Uterus (tissue), 2 donors: ENCODE results near the gene CEP350.

Experiments used
- POLR2A ChIP-seq, 2 donors: fragments of 450-650 bp; IDR thresholded peaks; one replicate each; pipeline ENCODE4 v1.6.1; 2016; ENCODE audit warnings: antibody characterized with exemption in 2 of 2, mild to moderate bottlenecking in 1 of 2, moderate library complexity in 1 of 2
- TF ChIP-seq, protein P1 (sequence below), 4 experiments: fragments of 200-600 bp in 2 of 4; fragments of 450-650 bp in 2 of 4; sonication (generic) in 2 of 4; IDR thresholded peaks; one replicate each; pipeline ENCODE4 v1.5.1; 2016 to 2019; ENCODE audit warnings: antibody characterized with exemption in 4 of 4, mild to moderate bottlenecking in 2 of 4, moderate library complexity in 1 of 4

GRCh38 chr1:179971563-179972496 is 17.2 kb downstream of the CEP350 start:
- no peak for TF ChIP-seq POLR2A (IDR thresholded peaks at IDR 0.05)
- TF ChIP-seq, protein P1, sequence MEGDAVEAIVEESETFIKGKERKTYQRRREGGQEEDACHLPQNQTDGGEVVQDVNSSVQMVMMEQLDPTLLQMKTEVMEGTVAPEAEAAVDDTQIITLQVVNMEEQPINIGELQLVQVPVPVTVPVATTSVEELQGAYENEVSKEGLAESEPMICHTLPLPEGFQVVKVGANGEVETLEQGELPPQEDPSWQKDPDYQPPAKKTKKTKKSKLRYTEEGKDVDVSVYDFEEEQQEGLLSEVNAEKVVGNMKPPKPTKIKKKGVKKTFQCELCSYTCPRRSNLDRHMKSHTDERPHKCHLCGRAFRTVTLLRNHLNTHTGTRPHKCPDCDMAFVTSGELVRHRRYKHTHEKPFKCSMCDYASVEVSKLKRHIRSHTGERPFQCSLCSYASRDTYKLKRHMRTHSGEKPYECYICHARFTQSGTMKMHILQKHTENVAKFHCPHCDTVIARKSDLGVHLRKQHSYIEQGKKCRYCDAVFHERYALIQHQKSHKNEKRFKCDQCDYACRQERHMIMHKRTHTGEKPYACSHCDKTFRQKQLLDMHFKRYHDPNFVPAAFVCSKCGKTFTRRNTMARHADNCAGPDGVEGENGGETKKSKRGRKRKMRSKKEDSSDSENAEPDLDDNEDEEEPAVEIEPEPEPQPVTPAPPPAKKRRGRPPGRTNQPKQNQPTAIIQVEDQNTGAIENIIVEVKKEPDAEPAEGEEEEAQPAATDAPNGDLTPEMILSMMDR (IDR thresholded peaks at IDR 0.05), result no peak
